Endothelial cell of umbilical vein (primary cell): Measurements from ENCODE around the gene CPOX. TPM values are rescaled to one million over a fixed set of nuclear protein-coding genes. Genes with fewer than 3 reads are reported as not detected.

Source experiments
- BruUV-seq: library from RNA; stranded (reverse); fragments of 400-500 nt; replicated peaks from 2 replicates; lab custom pipeline; 2021; lab: Mats Ljungman, UMichigan
- CTCF ChIA-PET: fragments of 300-600, 350-600 bp; sonication (Branson Sonifier 250); formaldehyde crosslinking; loops from one replicate; lab custom pipeline; 2021; ENCODE audit warnings: antibody characterized with exemption, inconsistent platforms; lab: Charles Lee
- POLR2A ChIA-PET: fragments of 300-600, 350-600 bp; sonication (Branson Sonifier 250); formaldehyde crosslinking; loops from one replicate; lab custom pipeline; 2021; ENCODE audit warnings: antibody characterized with exemption, inconsistent platforms; lab: Charles Lee
- DNase-seq: peaks from one replicate; pipeline ENCODE4 v3.0.0-alpha.2; 2011; ENCODE audit warnings: low read depth, low spot score
- FAIRE-seq: peaks from 2 replicates; lab custom pipeline; 2011; peaks lifted over from hg19 to GRCh38; lab: Jason Lieb, UNC
- H2AFZ ChIP-seq: 2 replicates; pipeline ENCODE4 v1.6.0; 2012; ENCODE audit warnings: low read depth, low read length, control low read depth, inconsistent platforms
- H3K27ac ChIP-seq: 2 replicates; pipeline ENCODE4 v1.5.1; 2011; ENCODE audit warnings: low read depth, mild to moderate bottlenecking, control low read depth, low read length, moderate library complexity; ENCODE audit not compliant: insufficient read depth
- H3K27me3 ChIP-seq, 2 experiments: 2 replicates each; pipeline versions ENCODE4 v1.6.0 to v1.6.1; 2011; ENCODE audit warnings: low read length in 2 of 2, mixed read lengths in 1 of 2; ENCODE audit not compliant: control insufficient read depth in 2 of 2, insufficient read depth in 2 of 2
- H3K36me3 ChIP-seq, 2 experiments: 2 replicates in 1 of 2; 3 replicates in 1 of 2; pipeline ENCODE4 v1.5.1; 2011; ENCODE audit warnings: low read length in 2 of 2, mild to moderate bottlenecking in 1 of 2, moderate library complexity in 1 of 2; ENCODE audit not compliant: control insufficient read depth in 2 of 2, insufficient read depth in 2 of 2; ENCODE audit errors: extremely low read depth in 1 of 2
- H3K4me1 ChIP-seq: 3 replicates; pipeline ENCODE4 v1.5.1; 2011; ENCODE audit warnings: mild to moderate bottlenecking, low read length; ENCODE audit not compliant: control insufficient read depth, insufficient read depth; ENCODE audit errors: extremely low read depth
- H3K4me2 ChIP-seq: 2 replicates; pipeline ENCODE4 v1.6.1; 2011; ENCODE audit warnings: low read length, control low read depth, mixed read lengths; ENCODE audit not compliant: insufficient read depth
- H3K4me3 ChIP-seq, 3 experiments: fragments of 200-600 bp in 1 of 3; sonication (generic), shearing (Covaris generic) in 1 of 3; replicated peaks in 1 of 3; 2 replicates each; pipeline ENCODE4 v1.5.1; 2011 to 2016; ENCODE audit warnings: control low read depth in 3 of 3, low read length in 3 of 3, mild to moderate bottlenecking in 2 of 3, inconsistent platforms in 1 of 3, low read depth in 1 of 3, moderate library complexity in 1 of 3; ENCODE audit not compliant: insufficient read depth in 1 of 3
- H3K79me2 ChIP-seq: 2 replicates; pipeline ENCODE4 v1.6.0; 2012; ENCODE audit warnings: low read length, inconsistent platforms; ENCODE audit not compliant: control insufficient read depth, insufficient read depth
- H3K9ac ChIP-seq: replicated peaks from 2 replicates; pipeline ENCODE3; 2011; ENCODE audit warnings: low read length, control low read depth; ENCODE audit not compliant: insufficient read depth; ENCODE audit errors: extremely low read depth
- H3K9me1 ChIP-seq: replicated peaks from 3 replicates; pipeline ENCODE4 v1.6.0; 2011; ENCODE audit warnings: mild to moderate bottlenecking, low read length; ENCODE audit not compliant: control insufficient read depth, insufficient read depth; ENCODE audit errors: extremely low read depth
- H3K9me3 ChIP-seq: replicated peaks from 2 replicates; pipeline ENCODE4 v1.5.1; 2012; ENCODE audit warnings: low read length, inconsistent platforms; ENCODE audit not compliant: control insufficient read depth, insufficient read depth
- H4K20me1 ChIP-seq: replicated peaks from 2 replicates; pipeline ENCODE3; 2011; ENCODE audit warnings: mild to moderate bottlenecking, low read length; ENCODE audit not compliant: control insufficient read depth, insufficient read depth; ENCODE audit errors: extremely low read depth
- CTCF ChIP-seq, 2 donors: IDR thresholded peaks; 1 replicate in 1 of 2; 2 replicates in 1 of 2; pipeline ENCODE4 v1.5.1; 2011; ENCODE audit warnings: low read length in 2 of 2, mild to moderate bottlenecking in 2 of 2, moderate library complexity in 2 of 2, control low read depth in 1 of 2, inconsistent platforms in 1 of 2, low read depth in 1 of 2; ENCODE audit not compliant: insufficient read depth in 1 of 2; ENCODE audit errors: extremely low read depth in 1 of 2
- EZH2 ChIP-seq: IDR thresholded peaks from 2 replicates; pipeline ENCODE4 v1.6.1; 2012; ENCODE audit warnings: borderline replicate concordance, low read depth, mild to moderate bottlenecking, moderate library complexity, low read length, inconsistent platforms; ENCODE audit not compliant: severe bottlenecking
- FOS ChIP-seq: IDR thresholded peaks from 2 replicates; pipeline ENCODE4 v1.6.1; 2011; ENCODE audit warnings: mild to moderate bottlenecking, low read length, moderate library complexity, borderline replicate concordance; ENCODE audit not compliant: insufficient read depth
- GATA2 ChIP-seq: IDR thresholded peaks from 2 replicates; pipeline ENCODE4 v1.7.0; 2011; ENCODE audit warnings: low read depth, mild to moderate bottlenecking, moderate library complexity, mixed read lengths, low read length; ENCODE audit not compliant: insufficient read length, insufficient read depth
- JUN ChIP-seq: IDR thresholded peaks from 2 replicates; pipeline ENCODE4 v1.6.1; 2011; ENCODE audit warnings: borderline replicate concordance, low read depth; ENCODE audit not compliant: insufficient read length, insufficient read depth
- MAX ChIP-seq: IDR thresholded peaks from 2 replicates; pipeline ENCODE4 v1.6.1; 2011; ENCODE audit not compliant: insufficient read depth, insufficient read length
- MYC ChIP-seq: IDR thresholded peaks from one replicate; pipeline ENCODE4 v1.6.1; 2011; ENCODE audit warnings: mild to moderate bottlenecking, low read depth, low read length
- POLR2A ChIP-seq: IDR thresholded peaks from 2 replicates; pipeline ENCODE4 v1.6.1; 2012; ENCODE audit warnings: low read depth, mild to moderate bottlenecking, control low read depth, low read length
- POLR2AphosphoS5 ChIP-seq: IDR thresholded peaks from 2 replicates; pipeline ENCODE4 v1.6.1; 2012; ENCODE audit warnings: low read depth, mild to moderate bottlenecking, control low read depth, low read length, moderate library complexity; ENCODE audit not compliant: insufficient read depth
- dilution Hi-C: fragments of 300-500 bp; cut with MboI; formaldehyde crosslinking; loops from one replicate; pipeline ENCODE4 v1.15.0; 2019; ENCODE audit warnings: low sequenced_read_pairs; ENCODE audit not compliant: extremely low pct_ligation_motif_present
- intact Hi-C: fragments of 100-400 bp; cut with micrococcal nuclease; formaldehyde crosslinking; loops from one replicate; pipeline ENCODE4 v1.10.0; 2022
- polyA plus RNA-seq, 4 experiments: library from polyadenylated mRNA; depleted of rRNA in 3 of 4; stranded (reverse) in 3 of 4; unstranded in 1 of 4; fragments of >200 nt; gene quantifications; 2 replicates each; pipeline versions ENCODE4 v1.2.1 to v1.2.3, GENCODE V29; 2011 to 2012; ENCODE audit warnings: missing spikeins in 1 of 4
- total RNA-seq: library from RNA; stranded (reverse); gene quantifications from 2 replicates; pipeline ENCODE4 v1.2.3, GENCODE V29; 2021

Gene CPOX
- total and polyA plus RNA-seq, 2 donors (not counting 3 experiments of a cell fraction or from before 2014, with no cell fraction given): 12.3 to 24.5 TPM

- POLR2A ChIA-PET: no interaction called here
- H3K4me2 ChIP-seq: no peak overlapping the region
Measured at GRCh38 chr3:98594628-98595324, 1.4 kb upstream of the CPOX start.

GRCh38 chr3:98592345-98592935, 971 bp downstream of the CPOX start:
- intact Hi-C loops: loop anchor here (5.0 to 10.0 kb wide), 2 partner anchors 312 to 555 kb away; partner anchors contain the start of genes DCBLD2 and GABRR3

More at GRCh38 chr3:98594628-98595324, 1.4 kb upstream of the CPOX start:
- Histone ChIP-seq H3K36me3 (peaks cover 0 to 2% of the 10 kb centered on the region in 2 experiments), H3K27me3 (no peaks in the 10 kb centered on the region), H3K9ac (no peak overlapping the region), H2AFZ (no peak overlapping the region), H3K9me3 (no peaks in the 10 kb centered on the region), H3K79me2 (peaks cover 6% of the 10 kb centered on the region), H3K4me3 (no peak overlapping the region), H3K4me1 (peaks cover 10% of the 10 kb centered on the region), H3K27ac (no peak overlapping the region), H4K20me1 (no peaks in the 10 kb centered on the region), H3K9me1 (no peaks in the 10 kb centered on the region)
- dilution Hi-C loops: no loop called here
- no TSS peak for BruUV-seq
- FAIRE-seq (no peak), DNase-seq (no peak)
- CTCF ChIA-PET: interaction anchor here (1.8 to 4.5 kb wide), 3 partner anchors 183 to 219 kb away, joined by 4 to 63 read pairs (median 4); no protein-coding TSS in a partner anchor
- TF ChIP-seq JUN (no peak), EZH2 (no peak), POLR2AphosphoS5 (no peak), MYC (no peak), FOS (no peak), GATA2 (no peak)
- intact Hi-C loops: loop anchor here (5.0 to 10.0 kb wide), 2 partner anchors 310 to 557 kb away; partner anchors contain the start of genes DCBLD2 and GABRR3

More at GRCh38 chr3:98592345-98592935, 971 bp downstream of the CPOX start:
- DNase-seq: no peak
- BruUV-seq: TSS peak; percentile 26
- CTCF ChIA-PET: interaction anchor here (1.2 to 2.4 kb wide), 3 partner anchors 9 to 14 kb away, joined by 3 to 17 read pairs (median 3); no protein-coding TSS in a partner anchor
- peak overlapping the region; percentile 71 for H3K4me2 ChIP-seq
- H2AFZ ChIP-seq: peak overlapping the region; percentile 94
- H3K27me3 ChIP-seq: no peaks in the 10 kb centered on the region
- peak overlapping the region; percentile 52 to 94 (median 76) for H3K4me3 ChIP-seq
- no peaks in the 10 kb centered on the region for H3K9me3 ChIP-seq
- TF ChIP-seq GATA2 (no peak), POLR2A (no peak), MYC (no peak), POLR2AphosphoS5 (no peak), MAX (no peak), JUN (no peak), FOS (no peak), CTCF (IDR thresholded peaks at IDR 0.05; ENCODE audit: extremely low read depth in 1 of 2, insufficient read depth in 1 of 2, low read depth in 1 of 2, low read length in 2 of 2) (no peak), EZH2 (no peak)
- dilution Hi-C loops: no loop called here
- peaks cover 10% of the 10 kb centered on the region for H3K4me1 ChIP-seq
- POLR2A ChIA-PET: no interaction called here
- peaks cover 0 to 2% of the 10 kb centered on the region in 2 experiments for H3K36me3 ChIP-seq
- H3K27ac ChIP-seq: no peak overlapping the region
- no peaks in the 10 kb centered on the region for H4K20me1 ChIP-seq
- FAIRE-seq: peak; percentile 35
- peaks cover 6% of the 10 kb centered on the region for H3K79me2 ChIP-seq
- no peaks in the 10 kb centered on the region for H3K9me1 ChIP-seq
- H3K9ac ChIP-seq: peak overlapping the region; percentile 67
